ENCODE data around the gene PPP3CA. TPM values are rescaled to one million over a fixed set of nuclear protein-coding genes. Genes with fewer than 3 reads are reported as not detected.

PPP3CA gene
- total and polyA plus RNA-seq, 2 of the 13 experiments (the other 11 are each of a cell fraction or from before 2014, with no cell fraction given) = 4.8 to 13.2 TPM

DNA sequence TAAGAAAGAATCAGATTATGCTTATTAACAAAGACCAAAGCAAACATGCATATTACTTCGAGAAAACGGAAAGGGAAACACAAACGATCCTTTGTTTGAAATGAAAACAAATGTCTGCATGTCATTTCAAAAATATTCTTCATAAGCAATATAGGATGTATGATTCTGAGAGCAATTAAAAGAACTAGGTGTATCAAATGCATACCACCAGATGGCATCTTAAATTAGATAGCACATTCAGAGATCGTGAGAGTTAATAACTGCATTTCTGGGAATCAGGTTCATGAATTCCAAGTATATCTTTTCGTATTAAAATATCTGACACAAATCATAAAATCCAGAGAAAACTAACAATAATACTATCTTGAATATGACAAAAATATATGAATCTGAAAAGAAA lies 159.5 kb downstream of the PPP3CA start:
- intact Hi-C loops (cut with micrococcal nuclease; ENCODE audit: unreplicated experiment) = loop anchor here (5.0 kb wide), 1 partner anchor 159 kb away; the partner anchor contains the start of gene PPP3CA
- Histone ChIP-seq H3K27ac (ENCODE audit: extremely low read length, insufficient read depth, low read length) (no peak overlapping the region), H3K4me1 (ENCODE audit: insufficient read depth, low read length) (peaks cover 37% of the 10 kb centered on the region), H3K79me2 (ENCODE audit: insufficient read depth, low read length) (no peaks in the 10 kb centered on the region), H3K36me3 (replicated peaks in 1 of 2; ENCODE audit: control insufficient read depth in 1 of 2, insufficient read depth in 2 of 2, low read length in 2 of 2) (no peaks in the 10 kb centered on the region; a peak in 1 of 5 replicates), H3K9me3 (ENCODE audit: low read length) (no peaks in the 10 kb centered on the region), H4K20me1 (ENCODE audit: insufficient read depth, low read length) (no peaks in the 10 kb centered on the region), H2AFZ (ENCODE audit: low read length) (no peak overlapping the region), H3K4me3 (replicated peaks in 1 of 3; ENCODE audit: insufficient read depth in 1 of 3, low read depth in 2 of 3, low read length in 3 of 3) (no peak overlapping the region), H3K9ac (ENCODE audit: insufficient read depth, low read depth, low read length) (no peak overlapping the region), H3K27me3 (ENCODE audit: control insufficient read depth in 1 of 2, insufficient read depth in 2 of 2, low read length in 2 of 2) (no peaks in the 10 kb centered on the region), H3K4me2 (ENCODE audit: low read depth, low read length) (no peak overlapping the region)
- ATAC-seq (no peak), FAIRE-seq (no peak), DNase-seq (ENCODE audit: low spot score) (no peak)
- in situ Hi-C loops (cut with HindIII; ENCODE audit: extremely low pct_ligation_motif_present, low pct_unique_long_range_greater_than_20kb) = no loop called here
- no peak for TF ChIP-seq ZNF343 (CRISPR knock-in tag; IDR thresholded peaks at IDR 0.05)
- no peak for TF ChIP-seq RFXANK (CRISPR knock-in tag; IDR thresholded peaks at IDR 0.05)
- no peak for TF ChIP-seq HDAC1 (CRISPR knock-in tag; IDR thresholded peaks at IDR 0.05)
- no peak for TF ChIP-seq ZNF564 (CRISPR knock-in tag; IDR thresholded peaks at IDR 0.05)
- no peak for TF ChIP-seq ZNF563 (CRISPR knock-in tag; IDR thresholded peaks at IDR 0.05)
- no peak for TF ChIP-seq ZFP62 (CRISPR knock-in tag; IDR thresholded peaks at IDR 0.05)
- TF ChIP-seq, protein P1, sequence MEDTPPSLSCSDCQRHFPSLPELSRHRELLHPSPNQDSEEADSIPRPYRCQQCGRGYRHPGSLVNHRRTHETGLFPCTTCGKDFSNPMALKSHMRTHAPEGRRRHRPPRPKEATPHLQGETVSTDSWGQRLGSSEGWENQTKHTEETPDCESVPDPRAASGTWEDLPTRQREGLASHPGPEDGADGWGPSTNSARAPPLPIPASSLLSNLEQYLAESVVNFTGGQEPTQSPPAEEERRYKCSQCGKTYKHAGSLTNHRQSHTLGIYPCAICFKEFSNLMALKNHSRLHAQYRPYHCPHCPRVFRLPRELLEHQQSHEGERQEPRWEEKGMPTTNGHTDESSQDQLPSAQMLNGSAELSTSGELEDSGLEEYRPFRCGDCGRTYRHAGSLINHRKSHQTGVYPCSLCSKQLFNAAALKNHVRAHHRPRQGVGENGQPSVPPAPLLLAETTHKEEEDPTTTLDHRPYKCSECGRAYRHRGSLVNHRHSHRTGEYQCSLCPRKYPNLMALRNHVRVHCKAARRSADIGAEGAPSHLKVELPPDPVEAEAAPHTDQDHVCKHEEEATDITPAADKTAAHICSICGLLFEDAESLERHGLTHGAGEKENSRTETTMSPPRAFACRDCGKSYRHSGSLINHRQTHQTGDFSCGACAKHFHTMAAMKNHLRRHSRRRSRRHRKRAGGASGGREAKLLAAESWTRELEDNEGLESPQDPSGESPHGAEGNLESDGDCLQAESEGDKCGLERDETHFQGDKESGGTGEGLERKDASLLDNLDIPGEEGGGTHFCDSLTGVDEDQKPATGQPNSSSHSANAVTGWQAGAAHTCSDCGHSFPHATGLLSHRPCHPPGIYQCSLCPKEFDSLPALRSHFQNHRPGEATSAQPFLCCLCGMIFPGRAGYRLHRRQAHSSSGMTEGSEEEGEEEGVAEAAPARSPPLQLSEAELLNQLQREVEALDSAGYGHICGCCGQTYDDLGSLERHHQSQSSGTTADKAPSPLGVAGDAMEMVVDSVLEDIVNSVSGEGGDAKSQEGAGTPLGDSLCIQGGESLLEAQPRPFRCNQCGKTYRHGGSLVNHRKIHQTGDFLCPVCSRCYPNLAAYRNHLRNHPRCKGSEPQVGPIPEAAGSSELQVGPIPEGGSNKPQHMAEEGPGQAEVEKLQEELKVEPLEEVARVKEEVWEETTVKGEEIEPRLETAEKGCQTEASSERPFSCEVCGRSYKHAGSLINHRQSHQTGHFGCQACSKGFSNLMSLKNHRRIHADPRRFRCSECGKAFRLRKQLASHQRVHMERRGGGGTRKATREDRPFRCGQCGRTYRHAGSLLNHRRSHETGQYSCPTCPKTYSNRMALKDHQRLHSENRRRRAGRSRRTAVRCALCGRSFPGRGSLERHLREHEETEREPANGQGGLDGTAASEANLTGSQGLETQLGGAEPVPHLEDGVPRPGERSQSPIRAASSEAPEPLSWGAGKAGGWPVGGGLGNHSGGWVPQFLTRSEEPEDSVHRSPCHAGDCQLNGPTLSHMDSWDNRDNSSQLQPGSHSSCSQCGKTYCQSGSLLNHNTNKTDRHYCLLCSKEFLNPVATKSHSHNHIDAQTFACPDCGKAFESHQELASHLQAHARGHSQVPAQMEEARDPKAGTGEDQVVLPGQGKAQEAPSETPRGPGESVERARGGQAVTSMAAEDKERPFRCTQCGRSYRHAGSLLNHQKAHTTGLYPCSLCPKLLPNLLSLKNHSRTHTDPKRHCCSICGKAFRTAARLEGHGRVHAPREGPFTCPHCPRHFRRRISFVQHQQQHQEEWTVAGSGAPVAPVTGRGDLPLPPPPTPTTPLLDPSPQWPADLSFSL (CRISPR knock-in tag; IDR thresholded peaks at IDR 0.05) = no peak
- no peak for TF ChIP-seq ZNF326 (CRISPR knock-in tag; IDR thresholded peaks at IDR 0.05; ENCODE audit: borderline replicate concordance)
- TF ChIP-seq SP140L (CRISPR knock-in tag; IDR thresholded peaks at IDR 0.05; ENCODE audit: borderline replicate concordance) = no peak
- no peak for TF ChIP-seq ATRX (CRISPR knock-in tag; IDR thresholded peaks at IDR 0.05; ENCODE audit: borderline replicate concordance)
- TF ChIP-seq TEAD2 (CRISPR knock-in tag; IDR thresholded peaks at IDR 0.05) = no peak
- TF ChIP-seq GLI4 (CRISPR knock-in tag; IDR thresholded peaks at IDR 0.05; ENCODE audit: borderline replicate concordance) = no peak
- no peak for TF ChIP-seq CEBPB (IDR thresholded peaks at IDR 0.05; ENCODE audit: borderline replicate concordance, low read depth, low read length)
- TF ChIP-seq SPEN (CRISPR knock-in tag; IDR thresholded peaks at IDR 0.05; ENCODE audit: low read depth) = no peak
- TF ChIP-seq ZSCAN31 (CRISPR knock-in tag; IDR thresholded peaks at IDR 0.05; ENCODE audit: low read depth) = no peak
- ChIA-PET POLR2A (no interaction called here), CTCF (ENCODE audit: low intra/inter-chr PET ratio, low total read pairs) (no interaction called here)
- 77% methylated on average over 5 of the region's 5 CpGs for WGBS (ENCODE audit: low lambda C conversion rate)
- BruUV-seq (replicated peaks) = no TSS peak
